GM12878 (cell line): Measurements from ENCODE around the gene PRR35.

Source experiments
- CBFB ChIP-seq: IDR thresholded peaks from 2 replicates; pipeline ENCODE4 v1.6.1; 2016; ENCODE audit warnings: antibody characterized with exemption, low read depth
- CHD2 ChIP-seq: IDR thresholded peaks from 2 replicates; pipeline ENCODE4 v1.6.1; 2011; ENCODE audit warnings: low read depth, low read length, improper control_type of control experiment, borderline replicate concordance
- FOXM1 ChIP-seq: IDR thresholded peaks from 2 replicates; pipeline ENCODE4 v1.6.1; 2012; ENCODE audit warnings: low read depth, mild to moderate bottlenecking, inconsistent platforms, low read length, moderate library complexity
- NFYB ChIP-seq: IDR thresholded peaks from 2 replicates; pipeline ENCODE4 v1.6.1; 2011; ENCODE audit warnings: low read depth, mild to moderate bottlenecking, low read length, improper control_type of control experiment, moderate library complexity; ENCODE audit not compliant: insufficient read depth
- POLR2A ChIP-seq: IDR thresholded peaks from 2 replicates; pipeline ENCODE4 v1.6.1; 2011; ENCODE audit warnings: low read depth, mild to moderate bottlenecking, low read length
- RAD21 ChIP-seq: IDR thresholded peaks from 2 replicates; pipeline ENCODE4 v1.6.1; 2011; ENCODE audit warnings: mild to moderate bottlenecking, low read depth, low read length, moderate library complexity; ENCODE audit not compliant: insufficient read depth
- TF ChIP-seq, protein P1 (sequence below): fragments of 450-650 bp; IDR thresholded peaks from 2 replicates; pipeline ENCODE4 v1.6.1; 2014; ENCODE audit warnings: mild to moderate bottlenecking

- TF ChIP-seq FOXM1 (no peak), RAD21 (no peak), POLR2A (no peak), NFYB (no peak), CBFB (no peak), CHD2 (no peak)
- TF ChIP-seq, protein P1, sequence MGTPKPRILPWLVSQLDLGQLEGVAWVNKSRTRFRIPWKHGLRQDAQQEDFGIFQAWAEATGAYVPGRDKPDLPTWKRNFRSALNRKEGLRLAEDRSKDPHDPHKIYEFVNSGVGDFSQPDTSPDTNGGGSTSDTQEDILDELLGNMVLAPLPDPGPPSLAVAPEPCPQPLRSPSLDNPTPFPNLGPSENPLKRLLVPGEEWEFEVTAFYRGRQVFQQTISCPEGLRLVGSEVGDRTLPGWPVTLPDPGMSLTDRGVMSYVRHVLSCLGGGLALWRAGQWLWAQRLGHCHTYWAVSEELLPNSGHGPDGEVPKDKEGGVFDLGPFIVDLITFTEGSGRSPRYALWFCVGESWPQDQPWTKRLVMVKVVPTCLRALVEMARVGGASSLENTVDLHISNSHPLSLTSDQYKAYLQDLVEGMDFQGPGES, result no peak
Observed at GRCh38 chr16:590815-591200, 30.6 kb downstream of the PRR35 start.
